Measurements from ENCODE around the gene SLC9A9.

Gene SLC9A9

DNA sequence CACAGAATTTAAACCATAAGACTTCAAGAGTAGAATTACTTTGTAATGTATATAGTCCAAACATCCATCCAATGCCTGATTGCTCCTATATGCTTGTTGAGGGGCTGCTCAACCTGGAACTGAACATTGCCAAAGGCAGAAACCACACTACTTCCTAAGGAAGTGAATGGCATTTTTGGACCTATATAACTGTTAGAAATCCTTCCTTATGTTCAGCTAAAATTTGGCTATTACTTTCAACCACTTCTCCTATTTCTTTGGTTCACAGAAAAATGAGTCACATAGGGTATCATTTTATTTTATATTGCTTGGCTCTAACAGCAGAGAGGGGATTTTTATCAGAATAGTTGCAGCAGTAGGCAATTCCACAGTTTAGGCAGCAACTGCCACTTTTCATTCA, 342.1 kb downstream of the SLC9A9 start:
- no peak for DNase-seq (ENCODE audit: low spot score)

DNA sequence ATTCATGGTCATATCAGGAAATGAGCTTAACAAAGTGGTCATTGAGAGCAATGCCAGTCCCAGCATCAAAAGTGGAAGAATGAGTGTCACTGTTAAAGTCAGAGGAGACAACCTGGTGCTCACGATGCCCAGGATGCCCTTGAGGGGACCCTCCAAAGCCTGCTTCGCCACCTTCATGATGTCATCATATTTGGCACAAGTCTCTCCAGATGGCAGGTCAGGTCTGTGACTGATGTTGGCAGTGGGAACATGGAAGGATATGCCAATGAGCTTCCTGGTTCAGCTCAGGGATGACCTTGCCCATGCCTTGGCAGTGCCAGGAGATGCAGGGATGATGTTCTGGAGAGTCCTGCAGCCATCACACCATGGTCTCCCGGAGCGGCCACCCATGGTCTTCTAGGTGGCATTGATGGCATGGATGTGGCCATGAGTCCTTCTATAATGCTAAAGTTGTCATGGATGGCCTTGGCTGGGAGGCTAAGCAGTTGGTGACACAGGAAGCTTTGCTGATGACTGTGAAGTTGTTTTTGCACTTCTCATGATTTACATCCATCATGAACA, 344.9 kb downstream of the SLC9A9 start:
- DNase-seq (ENCODE audit: low spot score): no peak

DNA sequence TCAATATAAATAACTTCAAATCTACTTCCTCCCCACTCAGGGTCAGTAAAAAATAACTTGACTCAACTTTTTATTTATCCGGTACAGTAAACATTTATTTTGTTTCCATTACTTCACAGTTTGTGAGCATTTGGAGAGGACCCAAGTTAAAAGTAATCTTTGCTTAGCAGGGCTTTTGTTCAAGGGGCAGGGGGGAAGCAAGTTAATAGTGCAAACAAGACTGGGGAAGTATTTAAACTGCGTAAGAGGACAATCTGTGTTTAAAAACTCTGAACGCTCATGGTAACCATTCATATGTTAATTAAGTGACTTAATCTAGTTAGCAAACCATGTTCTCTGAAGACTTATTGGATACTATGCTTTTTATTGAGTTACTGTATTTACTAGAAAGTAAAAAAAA, 346.2 kb downstream of the SLC9A9 start:
- DNase-seq (ENCODE audit: low spot score): no peak

DNA sequence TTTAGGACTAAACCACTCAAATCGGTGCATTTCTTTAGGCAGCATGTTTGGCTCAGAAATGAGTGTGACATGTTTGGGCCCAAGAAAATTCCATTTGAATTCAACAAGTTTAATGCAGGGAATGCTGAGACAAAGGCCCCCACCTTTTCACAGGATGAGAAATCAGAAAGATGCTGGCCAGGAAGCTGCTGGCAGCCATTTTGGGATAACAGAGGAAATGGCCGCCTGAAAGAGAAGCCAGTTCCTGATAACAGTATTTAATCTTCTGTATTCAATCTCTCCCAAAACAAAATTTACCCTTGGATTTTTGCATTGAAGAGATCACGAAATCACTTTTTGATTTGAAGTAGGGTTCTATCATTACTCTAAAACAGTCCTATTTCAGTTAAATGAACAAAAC, 350.9 kb downstream of the SLC9A9 start:
- DNase-seq (ENCODE audit: low spot score): no peak

DNA sequence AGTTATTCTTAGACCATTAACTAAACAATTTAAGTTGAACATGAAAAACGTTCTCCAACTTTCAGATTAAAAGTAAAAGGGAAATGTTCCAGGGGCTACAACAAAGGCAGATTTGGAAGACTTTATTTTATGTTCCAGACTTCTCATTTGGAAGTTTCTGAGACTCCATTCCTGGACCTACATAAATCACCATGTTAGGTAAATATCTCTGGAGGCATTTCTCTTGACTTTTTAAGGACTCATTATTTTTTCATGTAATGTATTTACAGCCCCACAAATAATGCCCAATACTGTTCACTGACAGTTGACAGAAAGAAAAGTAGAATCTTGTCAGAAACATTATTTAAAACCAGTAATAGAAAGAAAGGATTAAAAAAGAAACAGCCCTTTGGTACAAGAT, 352.1 kb downstream of the SLC9A9 start:
- DNase-seq (ENCODE audit: low spot score): no peak

DNA sequence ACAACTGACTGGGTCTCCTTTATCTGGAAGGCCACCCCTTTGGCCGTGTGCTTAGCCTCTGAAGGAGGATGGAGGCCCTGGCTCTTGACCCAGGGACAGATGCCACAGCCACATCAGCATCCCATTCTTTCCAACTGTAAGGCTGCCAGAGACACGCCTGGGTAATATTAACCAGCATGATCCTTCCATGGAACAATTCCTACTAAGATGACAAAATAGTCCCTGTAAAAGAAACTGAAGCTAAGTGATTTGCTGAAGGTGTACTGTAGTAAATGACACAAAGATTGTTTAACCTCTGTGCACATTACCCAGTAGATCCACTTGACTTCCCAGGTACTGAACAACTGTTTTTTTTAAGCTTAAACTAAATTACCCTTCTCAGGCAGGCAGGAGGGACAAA, 352.7 kb downstream of the SLC9A9 start:
- DNase-seq (ENCODE audit: low spot score): no peak

DNA sequence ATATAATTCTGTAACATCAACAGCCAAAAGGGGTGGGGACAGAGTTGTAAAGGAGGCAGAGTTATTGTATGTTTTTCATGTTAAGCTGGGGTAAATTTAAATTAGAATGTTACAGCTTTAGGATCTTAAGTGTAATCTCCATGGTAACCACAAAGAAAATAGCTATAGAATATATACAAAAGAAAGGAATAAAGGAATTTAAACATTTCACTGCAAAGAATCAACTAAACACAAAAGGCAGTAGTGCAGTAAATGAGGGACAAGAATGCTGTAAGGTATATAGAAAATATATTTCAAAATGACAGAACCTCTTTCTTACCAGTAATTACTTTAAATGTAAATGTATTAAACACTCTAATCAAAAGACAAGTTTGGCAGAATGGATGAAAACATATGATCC, 361.7 kb downstream of the SLC9A9 start:
- DNase-seq (ENCODE audit: low spot score): no peak

DNA sequence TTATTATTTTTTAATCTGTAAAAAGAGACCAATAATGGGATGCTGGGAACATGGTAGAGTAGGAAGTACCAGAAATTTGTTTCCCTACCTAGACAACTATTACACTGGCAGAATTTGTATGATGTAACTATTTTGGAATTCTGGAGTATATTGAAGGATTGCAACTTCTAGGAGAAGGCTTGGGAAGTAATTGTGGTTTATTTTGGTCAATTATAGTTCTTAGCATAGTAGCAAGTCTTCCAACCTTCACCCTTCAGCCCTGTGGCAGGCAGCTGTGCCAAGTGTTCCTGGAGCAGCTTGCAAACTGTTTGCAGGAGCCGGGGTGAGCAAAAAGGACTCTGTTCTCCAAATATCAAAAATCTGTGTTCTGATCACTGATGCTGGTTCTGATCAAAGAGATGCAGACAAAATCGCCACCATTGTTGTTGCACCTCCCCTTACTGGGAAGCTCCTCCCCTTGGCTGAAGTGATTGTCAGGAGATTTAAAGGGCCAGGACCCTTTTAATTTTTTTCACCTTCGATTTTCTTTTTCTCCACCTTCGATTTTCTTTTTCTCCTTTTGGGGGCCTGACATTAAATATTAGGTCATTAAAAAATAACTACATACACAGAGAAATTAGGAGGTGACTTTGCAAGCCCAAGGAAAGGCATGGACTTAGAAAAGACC, 363.3 kb downstream of the SLC9A9 start:
- DNase-seq (ENCODE audit: low spot score): no peak

DNA sequence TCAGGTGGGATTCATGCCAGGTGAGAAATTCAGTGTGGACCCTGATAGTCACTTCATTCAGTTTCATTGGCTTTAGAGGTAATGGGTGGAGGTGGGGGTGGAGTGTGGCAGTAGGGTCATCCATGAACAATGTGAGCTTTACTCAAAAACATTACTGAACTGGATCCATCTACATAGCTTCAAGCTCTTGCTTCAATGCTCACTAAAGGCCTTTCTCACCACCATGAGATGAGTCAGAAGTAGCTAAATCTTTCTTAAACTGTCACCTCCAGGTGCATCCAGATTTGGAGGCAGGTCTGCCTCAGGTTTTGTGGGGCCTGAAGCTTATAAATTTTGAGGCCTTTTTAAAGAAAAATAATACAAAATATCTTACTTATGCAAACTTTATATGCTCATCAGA, 365.1 kb downstream of the SLC9A9 start:
- DNase-seq (ENCODE audit: low spot score): no peak

DNA sequence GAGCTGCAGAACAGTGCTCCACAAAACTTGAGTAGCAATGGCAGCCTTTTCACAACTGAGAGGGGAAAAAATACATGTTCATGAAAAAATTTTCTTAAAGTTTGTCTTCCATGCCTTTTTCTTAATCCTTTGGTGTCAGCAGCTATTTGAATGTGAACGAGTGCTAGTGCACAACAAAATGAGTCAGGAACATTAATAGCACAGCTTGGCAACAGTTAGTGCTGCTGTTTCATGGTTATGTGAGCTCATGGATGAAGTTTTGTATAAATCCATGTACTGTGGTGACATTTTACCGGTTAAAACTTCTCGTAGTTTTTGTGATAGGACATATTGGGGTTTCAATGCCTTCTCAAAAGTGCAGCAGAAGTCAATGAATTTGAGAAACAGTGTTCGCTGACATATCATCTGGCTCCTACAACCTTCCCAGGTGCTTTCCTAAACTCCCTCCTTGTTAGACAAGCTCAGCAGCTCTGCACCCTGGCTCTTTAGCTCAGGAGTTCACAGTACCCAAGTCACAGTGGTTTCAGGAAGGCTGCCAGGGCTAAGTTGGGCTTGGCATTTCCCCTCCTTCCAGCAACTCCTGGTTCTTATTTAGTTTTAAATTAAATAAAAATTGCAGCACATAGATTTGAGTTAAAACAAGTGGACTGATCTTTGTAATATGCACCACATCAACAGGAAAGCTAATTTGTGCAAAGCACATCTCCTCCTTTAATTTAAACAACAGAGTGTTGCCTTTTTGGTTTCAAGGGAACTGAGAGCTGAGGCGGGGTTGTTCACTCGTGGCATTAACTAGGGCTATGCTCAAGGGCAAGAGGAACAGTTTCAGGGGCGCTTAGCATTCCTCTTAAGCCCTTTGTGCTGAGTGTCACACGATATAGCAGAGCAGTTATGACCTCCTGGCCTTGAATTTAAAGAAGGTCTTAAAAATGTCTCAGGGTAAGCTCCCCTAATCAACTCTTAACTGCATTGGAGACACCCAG, 365.9 kb downstream of the SLC9A9 start:
- DNase-seq (ENCODE audit: low spot score): no peak

DNA sequence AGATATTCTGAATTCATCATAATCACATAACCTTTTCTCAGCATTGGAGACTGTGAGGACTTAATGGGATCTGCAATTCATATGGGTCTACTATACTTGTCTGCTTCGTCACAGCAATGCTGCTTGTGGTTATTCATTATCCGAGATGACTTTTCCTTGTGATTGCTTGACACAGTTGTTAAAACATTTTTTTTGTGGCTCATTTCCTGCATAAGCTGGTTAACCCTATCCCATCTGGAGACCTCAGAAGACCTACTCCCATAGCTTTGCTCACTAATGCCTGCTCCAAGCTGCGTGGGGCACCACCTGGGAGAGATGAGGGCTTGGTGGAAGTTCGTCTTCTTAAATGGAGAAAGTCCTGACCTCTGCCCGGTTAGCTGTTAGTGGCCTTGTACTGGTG, 367.9 kb downstream of the SLC9A9 start:
- no peak for DNase-seq (ENCODE audit: low spot score)

DNA sequence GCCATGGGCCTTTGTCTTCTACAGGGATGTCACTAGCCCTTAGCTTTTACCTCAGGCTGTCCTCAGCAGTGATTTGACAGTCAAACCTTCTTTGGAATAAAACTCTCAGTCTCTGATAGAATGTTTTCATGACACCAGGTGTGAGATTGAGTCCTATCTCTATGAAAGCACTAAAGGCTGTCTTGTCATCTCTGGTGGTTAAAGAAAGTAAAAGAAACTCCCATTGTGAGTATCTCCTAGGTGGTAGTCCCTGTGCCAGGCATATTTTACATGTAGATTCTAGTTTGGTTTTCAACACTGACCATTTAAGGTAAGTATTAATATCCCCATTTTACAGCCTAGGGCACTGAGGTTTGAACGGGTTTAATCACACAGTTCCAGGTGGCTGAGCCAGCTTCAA, 368.5 kb downstream of the SLC9A9 start:
- DNase-seq (ENCODE audit: low spot score): no peak

DNA sequence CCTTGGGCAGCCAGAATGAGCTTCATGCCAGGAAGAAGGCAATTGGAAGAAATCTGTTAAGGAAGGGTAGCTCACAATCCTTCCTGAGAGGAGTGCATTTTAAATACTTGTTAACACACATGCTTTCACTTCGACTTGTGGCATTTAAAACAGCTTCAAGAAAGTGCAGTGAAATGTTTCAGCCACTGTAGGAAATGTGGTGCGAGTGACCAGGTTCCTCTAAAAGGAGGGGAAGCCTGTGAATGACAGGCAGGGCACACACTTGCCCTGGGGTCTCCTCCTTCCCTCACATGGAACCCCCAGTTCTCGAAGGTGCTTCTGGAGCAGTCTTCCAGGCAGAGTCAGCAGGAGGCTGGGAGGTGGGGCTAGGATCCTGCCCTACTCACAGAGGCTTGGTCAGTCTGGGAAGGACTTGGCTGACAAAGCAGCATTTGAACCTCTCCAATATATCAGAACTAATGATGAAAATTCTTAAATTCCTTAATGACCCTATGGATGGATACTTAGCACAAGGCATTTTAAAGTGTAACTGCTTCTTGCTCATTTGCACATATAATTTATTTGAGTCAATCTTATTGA, 370.1 kb downstream of the SLC9A9 start:
- no peak for DNase-seq (ENCODE audit: low spot score)

DNA sequence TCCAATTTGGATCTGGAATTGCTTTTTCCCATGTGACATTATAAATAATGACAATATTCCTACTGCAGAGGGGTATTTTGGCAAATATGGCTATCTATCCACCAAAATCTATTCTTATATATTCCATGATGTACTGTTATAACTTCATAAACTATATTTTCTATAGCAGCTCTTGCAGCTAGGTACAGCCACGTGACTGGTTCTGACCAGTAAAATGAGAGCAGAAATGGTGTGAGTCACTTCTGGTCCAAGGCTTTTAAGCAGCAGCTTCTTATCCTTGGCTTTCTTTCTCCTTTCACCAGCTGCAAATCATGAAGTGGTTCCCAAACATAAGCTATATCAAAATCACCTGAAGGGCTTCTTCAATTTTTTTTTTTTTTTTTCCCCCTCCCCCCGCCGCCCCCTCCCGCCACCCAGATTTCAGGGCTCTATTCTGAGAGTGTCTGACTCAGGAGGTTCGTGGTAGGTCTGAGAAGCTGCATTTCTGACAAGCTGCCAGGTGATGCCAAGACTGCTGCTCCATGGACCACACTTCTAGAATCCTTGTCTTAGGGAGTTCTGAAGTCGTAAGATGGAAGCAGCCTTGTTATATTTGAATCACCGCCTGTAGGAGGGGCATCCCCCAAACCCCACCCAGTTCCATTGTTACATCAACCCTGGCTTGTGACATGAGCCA, 371.2 kb downstream of the SLC9A9 start:
- no peak for DNase-seq (ENCODE audit: low spot score)

DNA sequence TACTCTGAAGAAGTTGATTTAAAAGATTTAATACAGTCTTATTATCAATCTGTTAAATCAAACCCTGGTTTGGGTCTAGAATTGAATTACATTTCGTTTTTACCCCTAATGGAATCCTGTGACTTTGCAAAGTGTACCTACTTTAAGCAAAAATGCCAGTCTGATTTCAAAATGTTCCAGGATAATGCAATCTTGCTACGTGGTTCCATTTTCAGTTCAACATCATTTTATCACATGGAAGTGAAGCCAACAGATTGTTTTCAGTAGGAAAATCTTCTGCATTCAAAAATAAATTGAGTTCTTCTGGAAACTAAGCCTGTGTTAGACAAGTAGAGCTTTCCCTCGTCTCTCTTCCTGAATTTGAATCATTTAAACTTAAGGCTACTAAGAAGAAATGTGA, 372.3 kb downstream of the SLC9A9 start:
- DNase-seq (ENCODE audit: low spot score): no peak

DNA sequence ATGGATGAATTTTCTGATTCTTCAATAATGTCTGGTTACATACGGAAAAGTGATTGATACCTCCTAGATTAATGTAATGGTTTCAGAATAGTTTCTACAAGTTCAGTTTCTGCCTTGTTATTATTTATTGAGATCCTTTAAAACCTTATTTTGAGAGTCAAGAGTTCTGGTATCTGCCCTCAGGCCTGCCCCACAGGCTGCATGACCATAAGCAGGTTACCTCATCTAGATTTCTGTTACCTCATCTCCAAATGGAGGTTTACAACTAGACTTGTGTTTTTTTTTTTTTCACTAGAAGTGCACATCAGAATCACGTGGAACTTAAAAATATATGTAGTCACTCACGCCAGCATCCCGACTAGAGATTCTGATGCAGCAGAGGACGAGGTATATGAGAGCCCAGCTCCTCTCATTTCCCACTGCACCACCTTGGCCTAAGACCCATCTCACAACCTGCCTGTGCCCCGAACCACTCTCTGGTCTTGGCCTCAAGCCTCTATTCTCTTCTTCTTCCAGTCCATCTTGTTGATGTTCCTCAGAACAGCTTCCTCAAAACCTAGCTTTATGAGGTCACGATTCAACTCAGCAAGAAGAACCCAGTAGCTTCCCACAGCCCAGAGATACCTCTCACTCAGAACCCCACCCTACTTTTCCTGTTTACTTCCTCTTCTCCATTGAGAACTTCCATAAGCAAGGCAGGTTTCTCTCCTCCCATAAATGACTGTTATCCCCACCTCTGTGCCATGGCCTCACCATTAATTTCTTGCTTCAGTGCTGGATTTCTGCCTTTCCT, 375.3 kb downstream of the SLC9A9 start:
- DNase-seq (ENCODE audit: low spot score): no peak

DNA sequence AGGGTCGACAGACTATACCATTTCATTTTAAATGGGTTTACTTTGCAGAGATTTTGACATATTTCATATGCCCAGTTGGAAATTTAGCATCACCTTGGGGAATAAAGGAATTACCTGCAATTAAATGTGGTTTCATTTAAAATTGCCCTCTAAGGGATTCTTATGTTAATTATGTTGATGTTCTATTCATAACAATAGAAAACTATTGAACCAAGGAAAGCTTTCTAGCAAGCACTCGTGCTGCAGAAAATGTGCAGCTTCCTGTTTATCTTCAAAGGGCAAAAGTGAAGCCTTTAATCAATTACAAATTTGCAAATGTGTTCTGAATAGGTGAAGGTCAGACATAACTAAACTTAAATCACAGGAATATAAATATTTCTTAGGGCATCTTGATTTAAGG, 376.6 kb downstream of the SLC9A9 start:
- DNase-seq (ENCODE audit: low spot score): no peak

DNA sequence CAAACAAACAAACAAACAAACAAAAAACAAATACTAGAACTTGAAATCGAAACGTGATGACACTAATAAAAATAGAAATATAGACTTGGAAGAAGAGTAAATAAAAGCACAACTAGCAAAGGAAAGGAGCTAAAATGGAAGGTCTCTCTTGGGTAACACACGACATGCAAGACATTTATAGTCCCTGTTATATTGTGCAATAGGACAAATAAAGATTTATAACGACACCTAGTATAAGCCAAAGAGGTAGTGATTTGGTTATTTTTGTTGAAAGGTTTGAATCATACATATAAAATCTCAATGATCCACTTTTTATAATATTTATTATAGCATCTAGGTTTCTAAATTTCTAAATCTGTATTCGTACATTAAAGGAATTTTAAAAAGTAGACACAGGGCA, 379.1 kb downstream of the SLC9A9 start:
- DNase-seq (ENCODE audit: low spot score): no peak

DNA sequence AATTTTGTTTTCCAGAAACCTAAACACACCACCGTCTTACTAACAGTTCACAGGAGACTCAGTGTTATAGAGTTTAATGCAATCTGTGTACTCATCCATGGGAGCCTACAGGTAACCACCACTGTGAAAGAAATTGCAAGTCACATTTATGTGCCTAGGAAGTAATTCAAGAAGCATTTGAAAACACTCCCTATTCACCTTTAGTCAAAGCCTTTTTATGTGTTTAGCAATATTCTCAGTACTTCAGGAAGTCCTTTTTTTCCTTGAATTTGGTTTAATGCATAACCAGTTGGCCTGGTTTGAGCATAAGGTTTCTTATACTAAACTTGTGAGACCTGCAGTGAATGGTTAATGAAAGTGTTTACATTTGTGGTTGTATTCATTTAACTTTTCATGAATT, 382.6 kb downstream of the SLC9A9 start:
- no peak for DNase-seq (ENCODE audit: low spot score)

DNA sequence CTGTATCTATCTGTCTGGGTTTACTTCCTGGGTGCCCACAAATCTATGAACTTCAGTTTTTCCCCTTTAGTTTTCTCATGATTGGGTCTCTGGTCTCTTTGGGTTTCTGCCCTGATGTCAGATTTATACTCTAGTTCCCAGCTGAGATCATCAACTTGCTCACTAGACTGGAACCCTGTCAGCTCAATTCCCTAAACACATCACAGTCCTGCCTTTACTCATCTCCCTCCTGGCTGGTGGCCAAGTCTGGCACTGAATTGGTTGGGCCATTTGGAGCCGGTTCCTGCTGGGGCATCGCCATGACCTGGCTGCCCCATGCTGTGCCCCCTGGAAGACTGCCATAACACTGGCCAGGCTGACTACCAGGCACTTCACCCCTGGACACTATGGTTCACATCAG, 383.4 kb downstream of the SLC9A9 start:
- DNase-seq (ENCODE audit: low spot score): no peak

DNA sequence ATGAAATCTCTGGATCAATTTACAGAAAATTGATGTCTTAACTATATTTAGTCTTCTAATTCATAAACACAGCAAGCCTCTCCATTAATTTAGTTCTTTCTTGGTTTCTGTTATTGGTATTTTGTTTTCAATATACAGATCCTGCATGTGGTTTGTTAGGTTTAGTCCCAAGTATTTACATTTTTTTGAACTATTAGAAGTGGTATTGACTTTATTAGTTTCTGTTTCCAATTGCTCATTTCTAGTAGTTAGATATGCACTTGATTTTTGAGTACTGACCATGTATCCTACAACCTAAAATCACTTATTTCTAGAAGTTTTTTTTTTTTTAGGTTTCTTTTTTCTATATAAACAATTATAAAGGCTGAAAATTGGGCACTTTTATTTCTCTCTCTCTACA, 392.8 kb downstream of the SLC9A9 start:
- DNase-seq (ENCODE audit: low spot score): no peak
